ENCODE measurements around the gene GAK.

The GAK gene

DNA sequence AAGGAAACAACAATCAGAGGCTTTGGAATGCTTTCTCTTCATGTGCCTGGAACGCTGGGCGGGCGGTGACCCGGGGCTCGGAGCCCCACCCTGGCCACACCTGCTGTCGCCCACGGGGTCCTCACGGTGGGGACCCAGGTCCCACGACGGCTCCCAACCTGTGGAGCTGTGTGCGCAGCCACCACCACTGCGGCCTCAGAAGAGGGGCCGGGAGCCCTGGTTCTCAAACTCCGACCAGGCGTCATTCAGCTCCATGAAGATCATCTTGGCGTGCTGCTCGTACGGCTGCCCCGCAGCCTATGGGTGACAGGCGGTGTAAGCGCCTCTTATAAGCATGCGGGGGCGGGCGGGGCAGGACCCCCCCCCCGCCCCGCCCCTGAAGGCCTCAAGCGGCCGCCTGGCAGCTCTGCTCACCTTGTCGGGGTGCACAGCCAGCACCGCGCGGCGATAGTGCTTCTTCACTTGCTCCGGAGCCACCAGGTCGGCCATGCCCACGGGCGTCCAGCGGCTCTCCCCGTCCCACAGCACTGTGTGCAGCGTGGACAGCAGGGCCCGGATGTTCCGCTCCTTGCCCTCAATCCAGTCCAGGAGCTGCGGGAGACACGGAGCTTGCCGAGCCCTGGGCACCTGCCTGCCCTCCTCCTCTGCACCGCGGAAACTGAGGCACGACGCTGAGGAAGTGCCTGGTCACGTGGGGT lies 82.5 kb downstream of the GAK start:
- no peak for DNase-seq (ENCODE audit: low read depth in 2 of 2)

DNA sequence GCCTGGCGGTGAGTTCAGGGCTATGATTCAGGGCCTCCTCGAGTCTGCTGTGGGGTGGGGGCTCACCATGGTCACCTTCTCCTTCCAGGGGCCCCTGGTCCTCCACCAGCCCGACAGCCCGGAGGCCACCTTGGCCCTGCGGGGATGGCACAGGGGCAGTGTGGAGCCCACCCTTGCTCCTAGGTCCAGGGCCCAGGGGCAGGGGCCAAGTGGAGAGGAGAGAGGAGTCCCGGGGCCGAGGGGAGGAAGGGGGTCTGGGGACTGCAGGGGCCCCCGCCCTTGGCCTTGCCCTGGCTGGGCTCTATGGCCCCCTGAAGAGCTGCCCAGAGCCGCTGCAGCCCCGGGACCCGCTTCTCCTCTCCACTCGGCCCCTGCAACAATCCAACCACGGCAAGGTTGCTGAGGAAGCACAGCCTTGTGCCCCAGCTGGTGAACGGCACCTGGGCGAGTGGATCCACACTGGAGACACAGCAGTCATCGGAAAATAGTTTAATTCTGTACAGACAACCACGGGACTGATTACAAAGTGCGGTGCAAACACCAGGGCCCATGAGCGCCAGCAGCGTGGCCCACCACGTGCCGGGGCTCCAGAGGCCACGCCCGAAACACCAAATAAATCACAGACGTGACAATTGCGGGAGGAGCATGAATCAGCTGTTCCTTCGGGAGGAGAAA lies 83.2 kb downstream of the GAK start:
- no peak for DNase-seq (ENCODE audit: low read depth in 2 of 2)

DNA sequence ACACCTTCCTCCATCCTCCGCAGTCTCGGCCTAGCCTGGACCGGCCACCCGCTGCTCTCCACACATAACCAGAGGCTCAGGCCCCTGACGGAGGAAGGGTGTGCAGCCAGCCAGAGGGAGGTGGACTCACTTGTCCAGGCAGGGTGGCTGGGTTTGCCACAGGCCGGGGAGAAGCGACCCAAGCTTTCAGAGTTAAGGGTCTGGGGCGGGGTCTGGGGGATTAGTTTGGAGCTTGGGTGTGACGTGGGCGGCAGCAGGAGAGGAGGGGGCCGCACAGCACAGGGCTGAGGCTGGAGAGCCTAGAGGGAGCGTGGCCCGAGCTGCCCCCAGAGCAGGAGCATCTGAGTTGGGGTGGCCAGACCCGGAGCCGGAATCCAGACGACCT lies 83.8 kb downstream of the GAK start:
- DNase-seq (ENCODE audit: low read depth in 2 of 2): no peak

DNA sequence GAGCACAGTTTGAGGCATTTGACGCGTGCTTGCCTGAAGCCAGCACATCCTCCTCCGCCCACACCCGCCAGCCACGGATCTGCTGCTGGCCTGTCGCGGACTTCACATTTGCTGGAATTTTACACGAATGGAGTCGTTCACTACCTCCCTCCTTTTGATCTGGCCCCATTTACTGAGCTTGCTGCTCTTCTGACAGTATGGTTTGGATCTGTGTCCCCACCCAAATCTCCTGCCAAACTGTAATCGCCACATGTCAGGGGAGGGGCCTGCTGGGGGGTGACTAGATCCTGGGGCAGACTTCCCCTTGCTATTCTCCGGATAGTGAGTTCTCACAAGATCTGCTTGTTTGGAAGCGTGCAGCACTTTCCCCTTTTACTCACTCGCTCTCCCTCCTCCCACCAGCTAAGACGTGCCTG lies 86.3 kb downstream of the GAK start:
- no peak for DNase-seq (ENCODE audit: low read depth in 2 of 2)

DNA sequence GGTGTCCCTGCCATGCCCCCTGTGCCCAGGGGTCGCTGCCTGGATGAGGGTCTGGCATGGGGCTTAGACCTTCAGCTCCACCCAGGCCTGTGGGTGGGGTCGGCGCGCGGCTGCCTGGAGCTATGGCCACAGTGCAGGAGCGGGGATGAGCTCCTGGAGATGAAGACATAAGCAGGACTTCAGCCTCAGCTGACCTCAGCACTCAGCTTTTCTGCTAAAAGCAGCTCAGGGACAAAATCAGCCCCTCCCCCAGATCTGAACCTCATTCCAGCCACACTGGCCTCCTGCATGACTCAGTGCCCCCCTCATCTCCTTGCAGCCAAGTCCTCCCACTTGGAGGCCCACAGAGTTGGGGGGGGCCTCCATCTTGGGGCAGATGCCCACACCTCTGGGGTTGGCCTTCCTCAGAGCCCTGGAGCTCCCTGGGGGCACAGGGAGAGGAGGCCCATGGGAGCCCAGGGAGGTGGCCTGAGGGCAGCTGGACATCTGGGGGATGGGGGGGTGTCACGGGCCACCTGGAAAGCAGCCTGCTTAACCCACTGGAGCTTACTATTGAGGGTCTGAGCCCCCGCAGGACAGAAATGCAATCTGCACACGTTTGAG lies 86.8 kb downstream of the GAK start:
- no peak for DNase-seq (ENCODE audit: low read depth in 2 of 2)

DNA sequence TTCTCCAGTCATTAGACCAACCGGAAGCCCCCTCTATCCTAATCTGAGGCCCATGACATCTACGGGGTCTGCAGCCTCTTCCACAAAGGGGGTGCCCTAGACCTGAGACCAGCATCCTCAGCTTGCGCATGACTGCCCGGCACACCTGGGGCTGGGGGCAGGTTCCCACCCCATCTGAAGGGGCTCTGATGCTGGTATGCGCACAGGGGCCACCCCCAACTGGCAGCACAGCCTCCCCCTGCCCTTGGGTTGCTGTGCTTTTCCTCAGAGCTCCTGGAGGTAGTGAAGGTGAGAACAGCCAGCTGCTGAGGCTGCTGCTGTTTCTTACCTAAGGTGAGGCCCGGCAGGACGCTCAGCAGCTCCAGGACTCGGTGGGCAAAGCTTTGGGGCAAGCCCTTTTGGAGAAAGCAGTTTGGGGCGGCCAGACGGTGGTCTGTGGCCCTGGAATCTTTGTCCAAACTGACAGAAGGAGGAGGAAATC lies 87.3 kb downstream of the GAK start:
- no peak for DNase-seq (ENCODE audit: low read depth in 2 of 2)

DNA sequence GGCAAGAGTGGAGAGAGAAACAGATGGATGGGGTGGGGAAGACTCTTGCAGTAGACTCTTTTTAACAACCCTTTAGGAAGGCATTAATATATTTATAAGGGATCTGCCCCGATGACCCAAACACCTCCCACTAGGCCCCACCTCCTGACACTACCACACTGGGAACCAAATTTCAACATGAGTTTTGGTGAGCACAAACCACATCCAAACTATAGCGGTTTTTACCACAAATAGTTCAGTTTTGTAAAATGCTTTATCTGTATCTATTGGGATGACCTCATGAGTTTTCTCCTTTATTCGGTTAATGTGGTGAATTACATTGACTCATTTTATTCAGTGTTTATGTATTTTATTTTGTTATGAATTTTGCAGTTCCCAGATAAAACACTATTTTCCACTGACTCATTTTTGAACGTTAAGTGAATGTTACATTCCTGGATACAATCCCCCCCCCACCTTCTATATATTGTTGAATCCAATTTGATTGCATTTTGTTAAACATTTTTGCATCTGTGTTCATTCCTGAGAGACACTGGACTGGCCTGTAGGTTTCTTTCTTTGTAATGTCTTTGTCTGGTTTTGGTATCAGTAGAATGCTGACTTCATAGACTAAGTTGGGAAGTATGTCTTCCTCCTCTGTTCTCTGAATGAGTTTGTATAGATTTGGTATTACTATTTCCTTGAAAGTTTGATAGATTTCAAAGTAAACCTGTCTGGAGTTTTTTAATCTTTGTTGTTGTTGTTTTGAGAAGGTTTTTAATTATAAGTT lies 92.3 kb downstream of the GAK start:
- no peak for DNase-seq (ENCODE audit: low read depth in 2 of 2)

DNA sequence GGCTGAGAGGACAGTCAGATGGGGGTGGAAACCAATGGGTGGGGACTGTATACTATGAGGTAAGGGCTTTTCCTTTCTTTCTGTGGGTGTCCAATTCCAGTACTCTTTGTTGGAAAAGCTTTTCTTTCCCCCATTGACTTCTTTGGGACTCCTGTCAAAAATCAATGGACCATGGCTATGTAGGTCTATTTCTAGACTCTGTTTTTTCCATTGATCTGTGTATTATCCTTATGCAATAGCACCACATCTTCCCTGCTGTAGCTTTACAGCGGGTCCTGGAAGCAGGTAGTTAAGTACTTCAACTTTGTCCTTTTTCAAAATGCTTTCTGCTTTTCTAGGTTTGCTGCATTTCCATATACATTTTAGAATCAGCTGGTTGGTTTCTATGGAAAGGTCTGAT lies 94.3 kb downstream of the GAK start:
- no peak for DNase-seq (ENCODE audit: low read depth in 2 of 2)

DNA sequence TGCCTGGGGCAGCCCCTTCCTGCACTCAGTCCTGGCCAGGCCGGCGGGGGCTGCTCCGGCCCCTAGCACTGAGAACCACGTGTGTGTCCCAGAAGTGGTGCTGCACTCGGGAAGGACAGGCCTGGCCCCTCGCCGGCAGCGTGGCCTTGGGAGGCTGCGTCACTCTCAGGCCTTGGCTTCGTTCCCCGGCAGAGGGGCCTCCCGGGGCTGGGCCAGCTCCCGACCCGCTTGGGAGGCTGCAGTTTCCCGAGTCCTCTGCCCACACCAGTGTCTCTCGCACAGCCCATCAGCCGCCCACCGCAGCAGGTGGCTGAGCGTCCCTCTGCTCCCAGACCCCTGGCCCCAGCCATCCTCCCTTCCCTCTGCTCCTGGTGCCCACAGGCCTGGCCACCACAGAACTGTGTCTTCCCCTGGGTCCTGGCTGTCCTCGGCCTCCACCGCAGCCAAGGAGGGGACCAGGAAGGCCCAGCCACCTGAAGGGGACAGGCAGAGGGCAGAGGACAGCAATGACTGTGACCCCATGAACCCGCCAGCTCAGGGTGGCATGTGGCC lies 95.3 kb downstream of the GAK start:
- DNase-seq (ENCODE audit: low read depth in 2 of 2): no peak

DNA sequence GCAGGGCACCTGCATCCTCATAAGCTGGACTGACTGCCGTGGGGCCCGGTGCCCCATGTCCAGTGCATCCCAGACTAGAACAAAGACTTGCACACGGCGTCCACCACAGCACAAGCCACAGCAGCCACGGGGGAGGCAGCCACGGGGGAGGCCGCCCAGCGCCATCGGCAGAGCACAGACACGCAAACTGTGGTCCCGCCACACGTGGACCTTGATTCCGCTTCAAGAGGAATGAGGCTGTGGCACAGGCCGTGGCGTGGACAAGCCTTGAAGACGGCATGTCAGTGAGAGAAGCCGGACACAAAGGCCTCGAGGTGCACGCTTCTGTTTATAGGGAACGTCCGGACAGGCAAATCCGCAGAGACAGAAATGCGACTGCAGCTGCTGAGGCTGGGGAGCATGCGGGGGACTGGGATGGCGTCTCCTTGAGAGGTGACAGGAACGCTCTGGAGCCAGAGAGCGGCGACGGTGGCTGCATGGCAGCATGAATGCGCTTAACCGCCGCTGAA lies 96.1 kb downstream of the GAK start:
- DNase-seq (ENCODE audit: low read depth in 2 of 2): no peak

DNA sequence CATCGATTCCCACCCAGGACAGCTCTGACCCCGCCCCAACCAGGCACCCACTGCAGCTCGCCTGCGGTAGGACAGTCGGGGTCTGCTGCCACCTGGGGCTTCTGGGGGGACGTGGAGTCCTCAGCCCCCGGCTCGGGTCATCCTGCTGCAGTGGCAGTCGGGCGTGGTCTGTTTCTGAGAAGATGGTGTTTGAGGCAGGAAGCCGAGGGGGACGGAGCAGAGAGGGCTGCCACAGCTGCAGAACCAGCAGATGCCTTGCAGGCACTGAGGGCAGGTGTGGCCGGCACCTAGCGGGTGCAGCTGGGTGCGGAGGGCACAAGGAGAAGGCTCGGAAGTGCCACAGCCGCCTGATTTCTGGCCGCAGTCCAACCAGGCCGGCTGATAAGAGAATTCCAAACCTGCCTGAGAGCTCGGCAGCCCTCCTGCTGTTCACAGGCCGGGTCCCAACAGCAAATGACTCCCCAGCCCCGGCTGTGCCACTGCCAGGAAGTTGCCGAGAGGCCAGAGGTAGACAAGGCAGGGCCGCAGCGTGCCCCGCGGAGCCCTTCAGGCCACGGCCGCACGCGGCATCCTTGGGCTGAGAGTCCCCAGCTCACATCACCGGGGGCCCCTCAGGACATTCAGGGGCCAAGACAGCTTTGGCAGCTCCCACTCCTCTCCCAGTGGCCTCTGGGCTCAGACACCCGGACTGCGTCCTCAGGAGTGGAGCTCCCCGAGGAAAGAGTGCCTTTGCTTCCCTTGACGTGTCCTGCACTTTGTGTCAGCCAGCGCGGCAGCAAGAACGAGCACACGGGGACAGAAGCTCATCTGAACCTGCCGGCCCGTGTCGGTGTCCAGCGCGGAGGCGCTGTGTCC lies 96.7 kb downstream of the GAK start:
- DNase-seq (ENCODE audit: low read depth in 2 of 2): no peak

DNA sequence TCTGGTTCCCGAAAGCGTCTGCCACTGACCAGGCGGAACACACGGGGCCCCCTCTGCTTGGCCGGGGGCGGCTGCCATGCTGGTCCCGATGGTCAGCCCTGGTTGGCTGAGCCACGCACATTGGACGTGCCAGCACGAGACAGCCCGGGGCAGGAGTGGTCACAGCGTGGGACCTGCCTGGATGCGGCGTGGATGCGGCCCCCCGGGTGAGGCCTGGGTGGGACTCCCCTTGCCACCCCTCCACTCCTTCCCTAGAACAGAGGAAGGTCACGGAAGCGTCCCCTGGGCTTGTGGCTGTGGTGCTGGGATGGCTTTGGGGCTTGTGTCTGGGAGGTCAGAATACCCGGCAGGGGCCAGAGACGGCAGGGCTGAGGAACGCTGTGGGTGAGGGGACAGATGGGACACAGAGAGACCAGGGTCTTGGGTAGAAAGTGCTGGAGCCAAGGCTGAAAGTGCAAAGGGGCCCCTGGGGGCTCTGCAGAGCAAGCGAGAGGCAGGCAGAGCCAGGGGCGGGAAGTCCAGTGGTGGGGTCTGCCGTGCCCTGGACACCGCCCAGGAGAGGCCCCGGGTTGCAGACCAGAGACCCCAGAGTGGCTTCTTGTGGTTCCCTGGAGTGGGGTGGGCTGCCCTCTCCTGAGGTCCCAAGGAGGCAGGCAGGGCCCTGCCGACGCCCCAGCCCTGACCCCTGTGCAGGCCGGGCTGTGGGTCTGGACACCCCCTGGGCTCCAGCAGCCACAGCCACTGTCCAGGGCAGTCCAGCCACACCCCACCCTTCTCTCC lies 97.6 kb downstream of the GAK start:
- no peak for DNase-seq (ENCODE audit: low read depth in 2 of 2)

DNA sequence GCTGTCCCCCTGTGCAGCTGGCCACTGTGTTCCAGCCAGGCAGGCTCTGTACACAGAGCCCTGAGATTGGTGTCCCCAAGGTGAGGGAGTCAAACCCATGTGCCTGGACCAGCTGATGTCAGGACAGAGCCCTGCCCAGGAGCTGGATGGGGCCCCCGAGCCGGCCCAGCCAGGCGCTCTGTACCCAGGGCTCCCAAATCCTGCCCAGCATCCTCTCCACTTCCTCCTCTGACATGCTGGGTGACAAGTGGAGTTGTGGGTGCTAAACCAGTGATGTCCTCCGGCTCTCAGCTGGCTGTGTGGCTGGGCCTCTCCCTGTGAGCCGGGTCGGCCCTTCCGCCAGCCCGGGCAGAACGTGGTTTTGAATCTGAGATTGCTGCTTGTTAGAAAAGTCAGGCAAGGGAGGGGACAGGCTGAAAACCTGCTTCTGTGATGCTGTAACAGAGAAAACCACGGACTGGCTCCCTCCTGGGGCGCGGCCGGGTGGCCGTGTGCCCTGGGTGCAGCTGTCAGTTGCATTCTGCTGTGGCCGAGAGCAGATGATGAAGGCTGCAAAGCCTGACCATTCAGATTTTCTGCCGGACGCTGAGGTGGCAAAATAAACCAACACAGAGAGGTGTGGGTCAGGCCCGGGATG lies 98.3 kb downstream of the GAK start:
- DNase-seq (ENCODE audit: low read depth in 2 of 2): no peak

DNA sequence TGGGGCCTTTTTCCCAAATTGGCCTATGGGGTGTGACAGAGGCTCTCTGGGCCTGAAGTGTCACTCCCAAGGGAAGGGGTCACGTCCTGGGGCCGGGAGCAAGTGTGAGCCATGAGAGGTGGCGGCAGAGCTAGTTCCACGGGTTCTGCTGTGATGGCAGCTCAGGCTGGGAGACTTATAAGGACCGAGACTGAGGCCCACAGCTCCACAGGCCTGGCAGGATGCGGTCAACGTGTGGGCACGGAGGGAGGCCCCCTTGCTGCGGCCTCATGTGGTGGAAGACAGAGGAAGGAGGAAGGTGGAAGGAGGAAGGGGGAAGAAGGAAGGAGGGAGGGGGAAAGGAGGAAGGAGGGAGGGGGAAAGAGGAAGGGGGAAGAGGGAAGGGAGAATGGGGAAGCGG lies 99.0 kb downstream of the GAK start:
- no peak for DNase-seq (ENCODE audit: low read depth in 2 of 2)

DNA sequence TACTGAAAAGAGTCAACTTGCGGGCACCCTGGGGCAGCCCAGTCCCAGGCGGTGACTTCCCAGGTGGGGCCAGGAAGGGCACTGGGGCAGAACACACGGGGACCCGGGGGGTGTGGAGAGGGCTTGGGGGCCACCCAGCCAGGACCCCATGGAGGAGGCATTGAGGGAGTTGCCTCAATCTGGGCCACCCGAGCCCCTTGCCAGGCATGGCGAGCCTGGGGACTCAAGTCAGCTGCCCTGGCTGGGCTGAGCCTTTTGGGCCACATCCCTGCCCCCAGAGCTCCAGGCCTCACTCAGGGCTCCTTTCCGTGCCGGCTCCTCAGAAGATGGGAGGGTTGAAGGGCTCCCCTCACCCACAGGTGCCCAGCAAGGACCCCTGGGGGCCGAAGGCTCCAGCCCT lies 99.6 kb downstream of the GAK start:
- DNase-seq (ENCODE audit: low read depth in 2 of 2): no peak

DNA sequence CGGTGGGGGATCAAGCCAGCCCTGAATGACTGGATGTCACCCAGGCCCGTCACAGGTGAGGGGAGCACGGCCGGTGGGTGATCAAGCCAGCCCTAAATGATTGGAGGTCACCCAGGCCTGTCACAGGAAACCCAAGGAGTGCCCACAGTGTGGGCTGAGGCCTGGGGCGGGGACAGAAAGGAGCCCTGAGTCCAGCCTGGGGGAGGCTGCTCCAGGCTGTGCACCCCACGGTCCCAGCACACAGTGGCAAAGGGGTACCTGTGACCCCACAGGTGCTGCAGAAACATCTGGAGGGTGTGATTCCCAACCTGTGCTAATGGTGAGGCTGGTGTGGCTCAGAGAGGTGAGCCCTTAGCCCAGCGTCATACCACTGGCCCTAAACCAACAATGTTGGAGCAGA lies 100.0 kb downstream of the GAK start:
- no peak for DNase-seq (ENCODE audit: low read depth in 2 of 2)

DNA sequence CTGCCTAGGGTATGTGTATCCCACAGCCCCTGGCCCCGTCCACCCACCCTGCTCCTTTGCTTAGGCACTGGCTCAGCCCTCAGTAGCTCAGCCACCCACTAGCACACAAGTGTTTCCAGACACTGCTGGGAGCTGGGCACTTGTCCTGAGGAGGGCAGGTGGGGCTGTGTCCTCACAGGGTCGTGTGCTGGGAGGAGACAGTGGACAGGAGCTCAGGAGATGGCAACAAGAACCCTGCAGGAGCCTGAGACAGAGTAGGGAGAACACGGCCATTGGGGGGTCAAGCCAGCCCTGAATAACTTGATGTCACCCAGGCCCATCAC lies 100.7 kb downstream of the GAK start:
- no peak for DNase-seq (ENCODE audit: low read depth in 2 of 2)

DNA sequence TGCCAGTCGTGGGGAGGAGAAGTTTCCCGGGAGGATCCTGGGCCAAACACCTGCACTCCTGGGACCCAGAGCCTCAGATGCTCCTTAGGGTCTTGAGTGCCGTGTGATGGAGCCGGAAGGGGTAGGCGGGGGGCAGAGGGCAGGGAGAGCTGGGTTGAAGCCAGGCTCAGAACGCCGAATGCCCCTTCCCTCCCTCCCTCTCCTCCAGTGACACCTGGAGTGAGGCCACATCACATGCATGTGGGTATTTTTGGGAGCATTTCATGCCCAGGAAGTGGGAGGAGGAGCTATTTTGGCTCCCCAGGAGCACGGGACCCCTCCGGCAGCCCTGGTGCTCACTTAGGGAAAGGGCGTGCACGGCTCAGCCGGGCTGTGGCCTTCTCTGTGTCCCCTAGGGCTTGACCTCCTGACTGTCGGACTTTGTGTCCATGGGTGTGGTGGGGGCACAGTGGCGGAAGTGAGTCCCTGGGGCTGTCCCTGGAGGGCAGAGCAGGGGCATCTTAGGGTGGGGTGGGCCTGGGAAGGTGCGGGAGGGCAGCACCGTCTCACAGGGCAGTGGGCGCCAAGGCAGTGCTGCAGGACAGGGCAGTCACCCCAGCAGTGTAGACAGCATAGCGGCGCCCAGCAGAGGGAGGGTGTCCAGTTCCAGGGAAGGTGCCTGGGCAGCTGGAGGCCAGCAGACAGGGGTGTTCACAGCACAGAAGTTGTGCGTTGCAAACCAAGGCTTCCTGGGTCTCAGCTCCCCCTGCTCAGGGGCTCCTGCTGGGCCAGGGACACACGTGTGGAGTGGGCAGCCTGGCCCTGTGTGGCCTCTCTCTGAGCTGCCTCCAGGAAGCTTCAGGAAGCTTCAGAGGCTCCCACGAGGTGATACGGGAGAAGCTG lies 101.3 kb downstream of the GAK start:
- DNase-seq (ENCODE audit: low read depth in 2 of 2): no peak
